HG02571 (cell line): ENCODE data around the gene NEDD4L.
"Not testable (repeated sequence)": the region's sequence is repeated elsewhere in the genome, so short reads cannot be mapped to it uniquely, and the experiment has no call there.

Source experiments
- ATAC-seq: cut with Tn5 transposase; IDR thresholded peaks from one replicate; pipeline ENCODE4 v1.9.1; 2021; ENCODE audit warnings: mild to moderate bottlenecking, moderate library complexity; ENCODE audit not compliant: unreplicated experiment

Gene NEDD4L

GRCh38 chr18:58144671-58145285 is 100.8 kb downstream of the NEDD4L start:
- no peak for ATAC-seq

- no peak for ATAC-seq
Observed at GRCh38 chr18:58146099-58146498, 102.1 kb downstream of the NEDD4L start.

- peak; percentile 88 for ATAC-seq
Observed at GRCh38 chr18:58148954-58149471, 105.0 kb downstream of the NEDD4L start.

GRCh38 chr18:58150772-58151171 is 106.7 kb downstream of the NEDD4L start:
- no peak for ATAC-seq

GRCh38 chr18:58152216-58152615 is 108.2 kb downstream of the NEDD4L start:
- no peak for ATAC-seq

GRCh38 chr18:58152891-58153290 is 108.9 kb downstream of the NEDD4L start:
- ATAC-seq, result no peak

GRCh38 chr18:58156516-58156915 is 112.5 kb downstream of the NEDD4L start:
- no peak for ATAC-seq

- no peak for ATAC-seq
Observed at GRCh38 chr18:58157237-58157636, 113.2 kb downstream of the NEDD4L start.

GRCh38 chr18:58158008-58158407 is 114.0 kb downstream of the NEDD4L start:
- ATAC-seq, result no peak

- no peak for ATAC-seq
Observed at GRCh38 chr18:58158459-58158858, 114.4 kb downstream of the NEDD4L start.

- no peak for ATAC-seq
Observed at GRCh38 chr18:58161659-58162058, 117.6 kb downstream of the NEDD4L start.

GRCh38 chr18:58162127-58162526 is 118.1 kb downstream of the NEDD4L start:
- ATAC-seq, result no peak

GRCh38 chr18:58163004-58163590 is 119.1 kb downstream of the NEDD4L start:
- no peak for ATAC-seq

GRCh38 chr18:58166278-58166844 is 122.3 kb downstream of the NEDD4L start:
- no peak for ATAC-seq

GRCh38 chr18:58167073-58167472 is 123.0 kb downstream of the NEDD4L start:
- ATAC-seq, result no peak

- ATAC-seq, result no peak
Observed at GRCh38 chr18:58168221-58168620, 124.2 kb downstream of the NEDD4L start.

GRCh38 chr18:58168993-58169392 is 125.0 kb downstream of the NEDD4L start:
- no peak for ATAC-seq

- ATAC-seq, result no peak
Observed at GRCh38 chr18:58169472-58169871, 125.4 kb downstream of the NEDD4L start.

- not testable (repeated sequence) for ATAC-seq
Observed at GRCh38 chr18:58170036-58170435, 126.0 kb downstream of the NEDD4L start.

- ATAC-seq, result no peak
Observed at GRCh38 chr18:58172031-58172430, 128.0 kb downstream of the NEDD4L start.

GRCh38 chr18:58174285-58174684 is 130.3 kb downstream of the NEDD4L start:
- ATAC-seq, result no peak

- no peak for ATAC-seq
Observed at GRCh38 chr18:58175122-58175785, 131.2 kb downstream of the NEDD4L start.
